ENCODE measurements around the gene RNU1-1.
"Not testable (repeated sequence)": the region's sequence is repeated elsewhere in the genome, so short reads cannot be mapped to it uniquely, and the experiment has no call there.

Gene RNU1-1

GRCh38 chr1:16493731-16494130, 20.4 kb downstream of the RNU1-1 start:
- not testable (repeated sequence) for DNase-seq (ENCODE audit: low spot score)

GRCh38 chr1:16492937-16493336, 21.1 kb downstream of the RNU1-1 start:
- peak; percentile 40 for DNase-seq (ENCODE audit: low spot score)

- DNase-seq (ENCODE audit: low spot score), result no peak
These were observed 22.9 kb downstream of the RNU1-1 start for GRCh38 chr1:16491056-16491675.

GRCh38 chr1:16489195-16489880, 24.7 kb downstream of the RNU1-1 start:
- not testable (repeated sequence) for DNase-seq (ENCODE audit: low spot score)

GRCh38 chr1:16487011-16487410, 27.1 kb downstream of the RNU1-1 start:
- not testable (repeated sequence) for DNase-seq (ENCODE audit: low spot score)

- DNase-seq (ENCODE audit: low spot score), result not testable (repeated sequence)
These were observed 27.8 kb downstream of the RNU1-1 start for GRCh38 chr1:16486316-16486715.

GRCh38 chr1:16484931-16485330, 29.2 kb downstream of the RNU1-1 start:
- no peak for DNase-seq (ENCODE audit: low spot score)

- no peak for DNase-seq (ENCODE audit: low spot score)
These were observed 29.6 kb downstream of the RNU1-1 start for GRCh38 chr1:16484501-16484835.

GRCh38 chr1:16483639-16484500, 30.2 kb downstream of the RNU1-1 start:
- not testable (repeated sequence) for DNase-seq (ENCODE audit: low spot score)

- not testable (repeated sequence) for DNase-seq (ENCODE audit: low spot score)
These were observed 30.9 kb downstream of the RNU1-1 start for GRCh38 chr1:16483146-16483545.

- DNase-seq (ENCODE audit: low spot score), result no peak
These were observed 36.0 kb downstream of the RNU1-1 start for GRCh38 chr1:16478091-16478490.

- not testable (repeated sequence) for DNase-seq (ENCODE audit: low spot score)
These were observed 38.0 kb downstream of the RNU1-1 start for GRCh38 chr1:16475771-16476770.

- not testable (repeated sequence) for DNase-seq (ENCODE audit: low spot score)
These were observed 39.2 kb downstream of the RNU1-1 start for GRCh38 chr1:16474891-16475290.

- no peak for DNase-seq (ENCODE audit: low spot score)
These were observed 39.8 kb downstream of the RNU1-1 start for GRCh38 chr1:16474166-16474800.

- DNase-seq (ENCODE audit: low spot score), result no peak
These were observed 45.5 kb downstream of the RNU1-1 start for GRCh38 chr1:16468558-16468957.

GRCh38 chr1:16464917-16465625, 49.0 kb downstream of the RNU1-1 start:
- no peak for DNase-seq (ENCODE audit: low spot score)
